HT1080 (cell line): ENCODE data around the gene KCND2. TPM values are rescaled to one million over a fixed set of nuclear protein-coding genes. Genes with fewer than 3 reads are reported as not detected.
A peak's percentile ranks its signal among the peaks of the same experiment; 100 is the strongest.

Source experiments
- DNase-seq: peaks from one replicate; pipeline ENCODE4 v3.0.0-alpha.2; 2015; ENCODE audit warnings: low read depth
- total RNA-seq: library from RNA; depleted of rRNA; stranded (reverse); fragments of >200 nt; shearing (Covaris generic); gene quantifications from 2 replicates; pipeline ENCODE4 v1.2.3, GENCODE V29; 2014

KCND2 gene
- total RNA-seq, 1 experiment from 2014 or later = not detected

DNA sequence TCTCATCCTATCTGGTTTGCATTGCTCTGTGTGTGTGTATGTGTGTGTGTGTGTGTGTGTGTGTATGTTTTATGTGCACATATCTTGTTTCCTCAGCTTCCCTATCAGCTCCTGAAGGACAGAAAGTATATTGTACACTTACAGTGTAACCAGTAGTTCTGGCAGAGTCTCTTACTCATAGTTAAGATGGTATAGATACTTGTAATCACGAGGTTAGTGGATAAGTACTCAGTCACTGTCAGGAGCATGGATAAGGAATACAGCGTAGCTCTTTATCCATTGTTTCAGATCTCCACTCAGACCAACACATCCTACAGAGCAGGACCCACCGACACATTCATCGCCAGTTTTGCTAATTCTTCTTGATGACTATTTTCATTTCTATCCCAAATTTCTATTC is 309.9 kb downstream of the KCND2 start:
- no peak for DNase-seq

DNA sequence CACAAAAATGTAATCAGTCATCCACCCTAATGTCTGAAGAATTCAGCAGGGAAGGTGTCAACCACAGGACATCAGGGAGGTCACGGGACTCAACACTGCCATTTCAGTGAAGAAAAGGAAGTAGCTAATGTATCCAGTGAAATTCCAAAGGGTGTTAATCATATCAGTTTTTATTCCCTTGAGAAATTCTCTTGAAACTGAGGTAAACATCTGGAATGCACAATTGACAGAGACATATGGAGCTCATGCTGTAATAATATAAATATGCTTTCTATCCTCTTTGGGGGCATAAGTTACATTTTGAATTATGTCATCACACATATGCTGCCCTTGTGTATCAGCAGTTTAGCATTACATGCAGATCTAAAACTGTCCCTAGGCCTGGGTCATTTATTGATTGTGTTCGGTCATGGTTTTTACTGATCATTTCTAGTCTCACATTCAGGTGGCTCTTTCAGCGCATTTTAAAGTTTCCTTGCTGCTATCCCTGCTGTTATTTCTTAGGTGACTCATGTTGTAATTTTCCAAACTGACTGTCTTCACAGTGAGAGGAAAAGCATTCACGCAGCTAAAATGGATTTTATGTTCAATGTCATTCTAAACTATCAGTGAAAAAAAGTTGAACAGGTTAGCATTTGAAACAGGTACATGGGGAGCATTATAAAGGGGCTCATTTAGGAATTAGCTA is 311.1 kb downstream of the KCND2 start:
- peak; percentile 89 for DNase-seq

DNA sequence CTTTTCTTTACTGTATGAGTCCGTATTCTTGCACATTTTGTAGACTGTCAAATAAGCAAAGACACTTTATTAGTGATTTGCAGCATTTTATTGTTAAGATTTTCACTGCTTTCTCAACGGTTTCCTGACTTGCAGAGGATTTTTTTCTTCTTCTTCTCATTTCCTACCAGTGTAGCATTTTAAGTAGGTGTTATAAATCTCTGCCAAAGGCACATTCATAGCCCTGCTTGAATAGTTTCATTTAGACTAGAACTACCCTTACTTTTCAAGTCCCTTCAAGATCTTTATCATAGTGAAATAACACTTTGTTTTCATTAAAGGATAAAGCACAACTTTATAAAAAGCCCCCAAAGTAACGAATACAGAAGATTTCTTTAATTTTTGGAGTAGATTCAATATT is 313.6 kb downstream of the KCND2 start:
- DNase-seq = no peak

DNA sequence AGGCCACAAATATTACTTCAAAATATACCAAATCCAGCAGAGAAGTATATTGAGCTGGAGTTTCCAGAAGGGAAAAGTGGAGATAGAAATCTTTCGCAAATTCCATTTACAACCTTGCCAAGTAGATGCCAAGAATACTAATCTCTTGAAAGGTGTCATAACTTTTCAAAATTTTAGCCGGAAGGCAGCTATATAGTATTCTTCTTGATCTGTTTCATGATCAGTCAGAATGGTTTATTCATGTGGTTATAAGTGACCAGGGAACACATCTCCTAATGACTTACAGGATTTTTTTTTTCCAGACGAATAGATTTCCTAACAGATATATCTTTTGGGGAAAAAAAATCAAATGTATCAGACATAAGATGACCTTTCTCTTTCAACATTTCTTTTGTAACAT is 314.3 kb downstream of the KCND2 start:
- no peak for DNase-seq

DNA sequence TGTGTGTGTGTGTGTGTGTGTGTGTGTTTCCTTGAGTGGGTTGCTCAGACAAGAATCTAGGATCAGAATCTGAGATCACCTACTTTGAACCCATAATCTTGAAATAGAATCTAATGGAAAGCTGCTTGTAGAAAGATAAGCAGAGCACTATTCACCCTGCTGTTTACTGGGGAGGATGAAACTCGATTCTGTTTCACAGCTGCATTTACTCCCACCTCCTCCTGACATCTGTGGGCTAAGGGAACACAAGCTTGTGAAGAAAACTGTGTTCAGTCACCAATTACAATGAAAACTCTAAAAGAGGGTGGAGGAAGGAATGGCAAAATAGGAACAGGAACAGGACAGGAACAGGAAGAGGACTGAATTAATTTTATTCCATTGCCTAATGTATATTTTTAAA is 315.4 kb downstream of the KCND2 start:
- no peak for DNase-seq

DNA sequence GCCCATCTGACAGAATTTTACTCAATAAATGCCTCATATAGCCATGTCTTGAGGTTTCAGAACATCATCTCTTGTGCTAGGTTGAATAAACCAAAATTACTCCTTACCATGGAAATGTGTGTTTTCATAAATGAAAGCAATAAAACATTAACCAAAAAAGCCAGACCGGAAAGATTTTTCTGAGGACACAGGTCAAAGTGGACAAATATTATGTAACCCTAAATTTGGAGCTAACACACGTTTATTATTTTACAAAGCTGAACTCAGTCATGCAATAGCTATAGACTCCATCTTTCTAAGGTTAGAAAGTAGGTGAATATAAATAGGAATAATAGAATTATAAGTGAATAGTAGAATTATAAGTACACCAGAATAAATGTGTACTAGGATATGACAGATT is 315.9 kb downstream of the KCND2 start:
- DNase-seq = no peak

DNA sequence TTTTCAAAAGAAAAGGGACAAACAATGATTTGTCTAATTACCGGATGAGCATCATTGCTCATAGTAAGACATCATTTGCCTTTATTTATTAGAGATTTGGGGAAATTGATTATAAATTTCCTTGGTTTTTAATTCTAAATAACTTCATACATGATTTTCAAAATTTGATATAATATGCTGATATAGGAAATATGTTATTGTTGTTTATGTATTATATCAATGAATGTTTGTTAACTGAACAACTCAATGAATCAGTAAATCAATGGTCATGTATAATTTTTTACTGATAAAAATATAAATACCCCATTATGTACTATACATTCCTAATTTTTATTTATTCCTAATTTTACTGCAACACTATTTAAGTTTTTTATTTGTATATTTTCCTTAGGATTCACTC is 327.6 kb downstream of the KCND2 start:
- no peak for DNase-seq

DNA sequence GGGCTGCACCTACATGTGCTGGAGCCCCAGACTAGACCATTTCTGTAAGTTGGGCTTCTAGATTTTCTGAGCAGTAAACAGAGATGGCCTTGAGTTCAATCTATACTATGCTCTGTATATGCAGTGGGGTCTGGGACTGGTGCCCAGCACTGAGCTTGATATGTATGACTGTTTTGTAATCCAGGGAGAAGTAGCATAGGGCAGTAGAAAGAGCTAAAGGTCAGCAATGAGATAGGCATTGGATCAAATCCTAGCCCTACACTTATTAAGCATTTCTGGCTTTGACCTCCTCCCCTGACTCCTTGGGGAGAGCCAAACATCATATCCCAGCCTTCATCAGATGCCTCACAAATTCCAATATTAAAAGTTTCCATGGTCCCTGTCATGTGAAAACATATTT is 330.4 kb downstream of the KCND2 start:
- no peak for DNase-seq

DNA sequence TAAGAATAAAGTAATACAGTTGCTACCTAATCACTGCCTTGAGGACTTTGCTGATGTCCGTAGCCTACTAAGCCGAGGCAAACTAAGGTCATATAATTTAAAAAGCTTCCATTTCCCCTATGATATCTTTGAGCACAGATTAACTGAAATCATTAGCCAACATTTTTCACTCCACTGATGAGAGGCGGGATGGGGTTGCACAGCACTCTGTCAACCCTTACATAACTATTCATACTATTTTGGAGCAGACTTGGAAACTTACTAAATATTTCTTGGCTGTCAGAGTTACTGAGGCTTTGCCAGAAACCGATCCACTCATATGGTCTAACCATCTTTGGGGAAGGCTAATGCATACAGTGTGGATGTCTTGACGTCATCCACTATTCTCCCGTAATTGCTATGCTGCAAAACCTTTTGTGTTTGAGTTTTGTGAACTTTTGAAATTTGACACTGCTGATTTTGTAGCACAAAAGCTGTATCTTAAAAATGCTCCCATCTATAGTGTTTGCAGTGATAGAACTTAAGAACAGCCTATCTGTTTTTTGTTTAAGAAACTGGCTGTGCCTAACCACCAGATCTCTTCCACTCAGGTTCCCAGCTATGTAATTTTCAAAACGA is 336.3 kb downstream of the KCND2 start:
- DNase-seq = no peak

DNA sequence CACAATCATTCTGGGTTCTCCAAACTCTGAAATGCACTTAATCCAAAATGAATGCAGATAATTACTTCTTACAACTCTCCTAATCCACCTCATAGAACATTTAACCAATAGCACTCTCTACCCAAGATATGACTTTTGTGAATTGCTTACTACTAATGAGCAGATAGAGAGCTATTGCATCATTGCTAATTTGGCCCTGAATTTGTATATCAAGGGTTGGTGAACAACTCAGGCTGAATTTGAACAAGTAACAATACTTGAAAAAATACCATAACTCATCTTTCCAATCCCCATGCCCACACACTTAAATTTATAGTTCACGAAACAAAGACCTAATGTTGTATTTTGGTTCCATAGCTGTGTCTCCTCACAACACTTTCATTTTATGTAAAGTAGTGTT is 339.0 kb downstream of the KCND2 start:
- no peak for DNase-seq

DNA sequence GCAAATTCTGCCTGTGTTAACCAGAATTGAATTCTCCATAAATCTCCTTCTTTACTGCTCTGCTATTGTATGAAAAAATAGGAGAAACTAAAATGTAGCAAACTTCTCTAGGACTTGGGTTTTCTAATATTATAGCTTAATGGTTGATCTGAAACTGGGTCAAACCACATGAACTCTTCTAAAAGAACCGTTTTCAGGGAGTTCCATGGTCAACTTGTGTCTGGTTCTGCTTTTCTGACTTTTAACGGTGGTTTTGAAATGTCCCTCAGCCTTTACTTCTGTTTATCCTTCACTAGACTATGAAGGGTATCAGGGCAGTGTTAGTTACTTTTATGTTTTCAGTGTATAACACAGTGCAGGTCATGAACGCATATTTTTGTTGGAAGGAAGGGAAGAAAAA is 342.7 kb downstream of the KCND2 start:
- DNase-seq = no peak

DNA sequence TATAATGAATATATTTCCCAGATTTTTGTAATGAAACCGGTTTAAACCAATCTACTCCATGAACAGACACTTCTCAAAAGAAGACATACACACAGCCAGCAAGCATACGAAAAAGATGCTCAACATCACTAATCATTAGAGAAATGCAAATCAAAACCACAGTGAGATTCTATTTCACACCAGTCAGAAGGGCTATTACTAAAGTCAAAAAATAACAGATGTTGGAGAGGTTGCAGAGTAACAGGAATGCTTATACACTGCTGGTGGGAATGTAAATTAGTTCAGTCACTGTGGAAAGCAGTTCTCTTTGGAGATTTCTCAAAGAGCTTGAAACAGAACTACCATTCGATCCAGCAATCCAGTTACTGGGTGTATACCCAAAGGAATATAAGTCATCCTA is 344.3 kb downstream of the KCND2 start:
- no peak for DNase-seq

DNA sequence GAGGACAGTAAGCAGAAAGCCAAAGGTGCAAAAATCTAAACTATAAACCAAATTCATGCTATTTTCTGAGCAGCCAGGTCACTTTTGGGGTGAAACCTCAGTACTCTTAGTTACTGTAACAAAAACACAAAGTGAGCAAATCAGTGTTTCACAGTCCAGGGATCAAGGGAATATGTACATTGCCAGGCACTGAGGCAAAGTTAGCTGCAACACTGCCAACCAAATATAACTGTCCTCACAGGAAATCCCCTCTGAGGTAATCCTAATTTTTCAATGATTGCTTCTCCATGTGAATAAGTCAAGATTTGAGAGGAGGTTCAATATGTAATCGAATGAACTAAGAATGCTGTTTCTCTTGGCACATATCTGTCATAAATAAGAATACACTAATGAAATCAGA is 355.3 kb downstream of the KCND2 start:
- no peak for DNase-seq

DNA sequence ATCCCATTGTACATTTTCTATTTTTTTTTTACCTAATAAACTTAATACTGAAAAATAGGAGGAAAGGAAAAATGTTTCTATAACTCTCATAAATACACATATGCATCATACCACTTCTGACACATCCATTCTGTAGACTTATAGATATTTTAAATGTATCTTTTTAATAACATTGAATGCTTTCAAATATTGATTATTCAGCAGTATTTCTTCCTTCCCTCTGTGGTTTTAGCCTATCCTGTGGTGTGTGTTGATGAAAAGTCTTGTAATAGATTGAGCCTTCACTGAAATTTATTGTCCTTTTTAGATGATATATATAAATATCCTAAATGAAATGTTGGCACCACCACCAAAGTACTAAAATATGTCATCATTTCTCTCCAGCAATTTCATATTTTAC is 366.9 kb downstream of the KCND2 start:
- DNase-seq = no peak

DNA sequence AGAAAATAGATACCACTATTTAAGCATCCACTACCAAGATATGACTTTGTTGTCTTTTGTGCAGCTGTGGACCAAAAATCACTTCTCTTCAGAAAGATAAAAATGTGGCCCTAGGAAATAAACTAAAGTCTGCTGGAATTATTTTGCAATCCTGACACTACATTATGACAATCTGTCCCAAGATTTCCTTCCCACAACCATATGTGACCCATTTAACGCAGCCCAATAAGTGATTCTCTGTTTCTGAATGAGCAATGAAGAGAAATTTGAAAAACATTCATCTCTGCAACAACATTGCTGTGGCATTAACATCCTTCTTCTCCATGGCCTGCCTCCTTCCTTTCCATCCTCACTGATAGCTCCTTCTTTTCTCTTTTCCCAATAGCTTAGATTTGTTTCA is 373.0 kb downstream of the KCND2 start:
- DNase-seq = no peak

DNA sequence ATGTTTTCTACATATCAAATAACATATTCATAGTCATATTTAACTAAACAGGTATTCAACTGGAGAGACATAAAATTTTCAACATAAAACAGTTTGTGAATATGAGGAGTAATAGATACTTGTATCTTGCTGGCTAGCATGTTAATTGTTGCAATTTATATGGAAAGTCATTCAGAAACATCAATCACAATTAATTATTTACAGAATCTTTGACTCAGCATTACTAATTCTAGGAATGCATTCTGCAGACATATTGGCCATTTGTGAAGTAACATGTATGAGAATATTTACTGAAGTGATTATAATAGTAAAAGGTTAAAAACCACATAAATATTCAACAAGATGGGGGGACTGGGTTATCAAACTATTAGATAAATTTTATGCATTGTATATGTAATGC is 381.3 kb downstream of the KCND2 start:
- no peak for DNase-seq

DNA sequence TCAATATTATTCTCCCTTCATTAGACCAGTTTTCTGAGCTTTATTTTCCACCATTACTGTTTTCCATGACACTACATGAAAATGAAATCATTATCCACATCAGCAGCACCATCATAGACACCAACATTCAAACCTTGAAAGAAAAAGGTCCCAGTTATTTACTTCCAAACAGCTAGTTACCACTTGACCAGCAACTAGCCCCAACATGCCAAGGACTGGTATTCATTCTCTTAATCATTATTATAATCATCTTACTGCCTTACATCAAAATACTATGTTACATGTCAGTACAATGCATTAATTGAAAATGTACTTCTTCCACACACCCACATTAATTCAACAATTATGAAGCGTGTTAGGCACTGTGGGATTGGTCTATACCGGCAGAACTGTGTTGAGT is 385.5 kb downstream of the KCND2 start:
- DNase-seq = no peak

DNA sequence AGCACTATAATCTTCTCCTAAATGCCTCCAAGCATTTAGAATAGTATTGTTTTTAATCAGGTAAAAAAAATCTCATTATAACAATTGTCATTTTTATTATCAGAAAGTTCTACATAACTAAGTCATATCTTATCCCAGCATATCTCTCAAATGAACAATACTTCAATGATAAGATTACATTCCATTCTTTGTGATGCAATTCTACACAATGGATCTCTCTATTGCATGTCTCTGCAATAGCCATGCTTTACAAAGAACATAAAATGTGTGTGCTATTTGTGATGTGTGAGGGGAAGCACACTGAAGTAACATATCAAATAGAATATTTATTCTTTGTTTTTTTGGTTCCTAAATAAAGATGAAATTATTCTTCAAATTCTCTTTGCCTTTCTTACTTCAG is 389.3 kb downstream of the KCND2 start:
- no peak for DNase-seq

DNA sequence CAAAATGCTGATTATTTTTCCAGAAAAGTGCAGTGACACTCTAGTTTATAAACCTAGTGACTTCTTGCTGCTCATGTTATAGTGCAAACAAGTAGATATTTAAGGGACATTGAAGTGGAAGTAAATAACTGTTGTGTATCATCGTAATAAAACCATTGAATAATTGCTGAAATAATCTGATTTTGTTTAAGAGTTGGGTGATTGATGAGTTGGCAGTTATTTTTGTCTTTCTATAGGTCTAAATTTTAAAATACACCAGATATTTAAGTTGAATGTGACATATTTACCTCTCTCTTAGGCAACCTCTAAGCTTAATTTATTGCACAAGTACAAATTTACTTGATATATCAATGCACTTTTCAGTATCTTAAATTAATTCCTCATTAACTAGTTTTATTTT is 392.1 kb downstream of the KCND2 start:
- no peak for DNase-seq

DNA sequence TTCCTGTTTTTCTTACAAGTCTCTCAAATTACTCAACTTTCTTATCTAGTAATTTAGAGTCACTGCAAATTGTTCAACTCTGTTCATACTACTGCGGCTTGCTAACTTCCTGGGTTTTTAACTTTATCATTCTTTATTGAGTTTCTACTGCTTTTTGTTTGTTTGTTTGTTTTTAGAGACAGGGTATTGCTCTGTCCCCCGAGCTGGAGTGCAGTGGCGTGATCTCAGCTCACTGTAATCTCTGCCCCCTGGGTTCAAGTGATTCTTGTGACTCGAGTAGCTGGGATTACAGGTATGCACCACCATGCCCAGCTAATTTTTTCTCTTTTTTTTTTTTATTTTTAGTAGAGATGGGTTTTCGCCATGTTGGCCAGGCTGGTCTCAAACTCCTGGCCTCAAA is 402.1 kb downstream of the KCND2 start:
- DNase-seq = no peak

DNA sequence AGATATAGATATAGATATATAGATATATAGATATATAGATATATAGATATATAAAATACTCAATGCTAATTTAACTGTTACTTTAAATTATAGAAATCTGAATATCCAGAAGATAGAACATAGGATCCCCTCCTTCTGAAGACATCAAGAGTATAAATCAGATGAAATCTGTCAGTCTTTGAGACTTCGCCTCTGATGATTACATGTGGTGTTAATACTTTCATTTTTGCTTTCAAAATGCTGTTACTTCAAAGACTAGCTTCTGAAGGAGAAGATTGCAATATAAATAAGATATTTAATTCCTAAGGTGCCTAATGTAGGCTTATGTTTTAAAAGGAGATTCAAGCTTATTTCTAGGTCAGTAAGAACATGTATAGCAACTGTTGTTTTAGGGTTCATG is 404.6 kb downstream of the KCND2 start:
- no peak for DNase-seq

DNA sequence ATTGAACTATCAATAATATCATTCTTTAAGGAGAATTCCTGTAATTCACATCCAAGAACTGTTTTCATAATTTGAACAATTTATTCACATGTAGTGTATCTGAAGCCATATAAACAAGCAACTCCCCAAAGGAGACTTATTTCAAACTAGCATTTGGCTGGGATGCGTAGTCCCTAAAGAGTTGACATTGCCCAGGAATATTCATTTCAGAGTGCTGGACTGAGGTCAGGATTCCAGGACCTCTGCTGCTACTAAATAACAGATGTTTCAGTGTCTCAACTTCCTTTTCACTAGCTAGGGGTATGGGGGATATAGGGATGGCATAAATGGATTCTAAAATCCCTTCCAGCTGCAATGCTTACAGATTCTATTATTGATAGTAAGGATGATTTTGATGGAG is 408.0 kb downstream of the KCND2 start:
- no peak for DNase-seq

DNA sequence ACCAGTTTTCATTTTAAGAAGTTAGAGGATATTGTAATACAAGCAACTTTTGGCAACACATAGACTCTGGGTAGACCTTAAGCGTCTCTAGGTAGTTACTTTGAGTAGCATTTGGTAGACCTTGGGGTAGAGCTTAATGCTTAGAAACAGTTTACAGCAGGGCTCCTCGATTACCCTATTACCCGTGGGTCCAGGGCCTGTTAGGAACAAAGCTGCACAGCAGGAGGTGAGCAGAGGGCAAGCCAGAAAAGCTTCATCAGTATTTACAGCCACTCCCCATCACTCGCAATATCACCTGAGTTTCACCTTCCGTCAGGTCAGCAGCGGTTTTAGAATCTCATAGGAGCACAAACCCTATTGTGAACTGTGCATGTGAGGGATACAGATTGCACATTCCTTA is 411.5 kb downstream of the KCND2 start:
- DNase-seq = no peak

DNA sequence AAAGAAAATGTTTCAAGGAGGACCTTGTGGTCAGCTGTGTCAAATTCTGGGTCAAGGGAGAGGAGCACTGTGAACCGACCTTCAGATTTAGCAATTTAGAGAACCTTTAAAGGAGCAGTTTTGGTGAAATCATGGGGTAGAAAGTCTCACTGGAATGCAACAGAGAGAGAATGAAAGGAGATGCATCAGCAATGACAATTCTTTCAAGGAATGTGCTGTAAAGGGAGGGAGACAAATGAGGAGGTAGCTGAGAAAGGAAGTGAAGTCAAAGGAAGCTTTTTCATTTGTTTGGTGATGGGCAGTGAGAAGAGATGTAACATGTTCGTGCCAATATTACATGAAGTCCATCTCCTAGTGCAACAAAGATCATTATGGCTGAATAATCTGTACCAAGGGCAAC is 418.9 kb downstream of the KCND2 start:
- peak; percentile 37 for DNase-seq
